Measurements from ENCODE around the gene SOCS6.
A peak's percentile ranks its signal among the peaks of the same experiment; 100 is the strongest.

The SOCS6 gene

DNA sequence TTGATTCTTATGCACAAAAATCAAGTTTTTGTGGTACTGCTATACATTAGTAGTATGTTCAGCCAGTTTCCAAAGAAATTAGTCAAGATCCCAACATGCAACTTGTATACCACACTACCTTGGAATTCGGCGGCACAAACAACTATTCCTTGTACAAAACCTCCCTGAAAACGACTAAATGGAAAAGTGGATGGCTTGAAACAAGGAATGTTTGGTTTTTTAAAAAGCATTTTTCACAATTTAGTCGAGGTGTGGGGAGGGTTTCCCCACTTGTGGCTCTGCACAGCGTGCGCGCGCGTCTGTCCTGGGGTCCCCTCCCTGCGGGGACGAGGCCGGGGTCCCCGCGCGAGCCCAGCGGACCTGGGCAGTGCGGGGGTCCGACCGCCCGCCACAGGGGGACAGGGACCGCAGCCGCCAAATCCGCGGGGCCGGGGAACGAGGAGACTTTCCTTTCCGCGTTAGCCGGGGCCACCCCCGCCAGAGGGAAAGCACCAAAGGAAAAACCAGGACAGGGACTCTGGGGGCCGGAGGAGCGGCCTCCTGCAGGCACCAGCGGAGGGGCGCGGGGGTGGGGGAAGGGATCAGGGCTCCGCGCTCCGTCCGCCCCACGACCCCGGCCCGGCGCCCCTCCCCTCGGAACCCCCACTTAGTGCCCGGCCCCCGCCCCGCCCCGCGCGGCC lies 534 bp upstream of the SOCS6 start:
- DNase-seq (ENCODE audit: low spot score), result peak; percentile 25

DNA sequence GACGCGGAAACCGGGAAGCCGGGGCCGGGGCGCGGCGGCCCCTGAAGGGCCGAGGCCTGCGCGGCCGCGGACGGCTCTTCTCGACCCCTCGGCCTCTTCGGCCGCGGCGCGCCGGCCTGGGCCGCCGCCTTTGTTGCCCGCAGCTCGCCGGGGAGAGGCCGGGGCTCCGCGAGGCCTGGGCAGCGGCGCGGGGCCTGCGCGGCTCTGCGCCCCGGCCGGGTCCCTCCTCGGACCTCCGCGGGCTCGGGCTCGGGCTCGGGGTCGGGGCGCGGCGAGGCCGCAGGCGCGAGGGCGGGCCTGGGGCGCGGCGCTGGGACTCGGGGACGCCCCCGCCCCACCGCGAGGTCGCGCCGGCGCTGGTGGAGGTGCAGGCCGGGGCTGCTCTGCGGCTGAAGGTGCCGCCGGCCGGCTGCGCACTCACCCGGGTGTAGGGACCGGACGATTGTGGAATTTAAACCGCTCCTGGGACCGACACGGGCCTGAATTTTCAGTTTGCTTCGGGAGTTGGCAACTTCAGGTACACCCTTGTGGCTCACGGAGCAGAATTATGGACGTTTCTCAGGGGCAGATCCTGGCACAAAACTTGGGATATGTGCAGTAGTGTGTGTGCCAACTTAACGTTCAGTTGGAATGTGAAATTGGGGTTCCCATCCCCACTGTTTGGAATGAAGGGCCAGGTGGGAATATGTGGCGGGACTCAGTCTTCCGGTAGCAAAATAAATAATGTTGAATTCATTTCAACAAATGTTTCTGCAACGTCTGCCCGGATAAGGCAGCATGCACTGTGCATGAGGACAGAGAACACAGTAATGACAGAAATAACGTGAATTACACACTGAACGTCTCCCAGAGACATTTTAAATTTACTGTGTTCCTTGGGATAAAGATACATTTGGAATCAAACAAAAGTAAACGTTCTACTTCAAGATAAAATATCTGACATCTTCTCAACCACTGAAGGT lies 787 bp downstream of the SOCS6 start:
- DNase-seq (ENCODE audit: low spot score), result peak; percentile 8

DNA sequence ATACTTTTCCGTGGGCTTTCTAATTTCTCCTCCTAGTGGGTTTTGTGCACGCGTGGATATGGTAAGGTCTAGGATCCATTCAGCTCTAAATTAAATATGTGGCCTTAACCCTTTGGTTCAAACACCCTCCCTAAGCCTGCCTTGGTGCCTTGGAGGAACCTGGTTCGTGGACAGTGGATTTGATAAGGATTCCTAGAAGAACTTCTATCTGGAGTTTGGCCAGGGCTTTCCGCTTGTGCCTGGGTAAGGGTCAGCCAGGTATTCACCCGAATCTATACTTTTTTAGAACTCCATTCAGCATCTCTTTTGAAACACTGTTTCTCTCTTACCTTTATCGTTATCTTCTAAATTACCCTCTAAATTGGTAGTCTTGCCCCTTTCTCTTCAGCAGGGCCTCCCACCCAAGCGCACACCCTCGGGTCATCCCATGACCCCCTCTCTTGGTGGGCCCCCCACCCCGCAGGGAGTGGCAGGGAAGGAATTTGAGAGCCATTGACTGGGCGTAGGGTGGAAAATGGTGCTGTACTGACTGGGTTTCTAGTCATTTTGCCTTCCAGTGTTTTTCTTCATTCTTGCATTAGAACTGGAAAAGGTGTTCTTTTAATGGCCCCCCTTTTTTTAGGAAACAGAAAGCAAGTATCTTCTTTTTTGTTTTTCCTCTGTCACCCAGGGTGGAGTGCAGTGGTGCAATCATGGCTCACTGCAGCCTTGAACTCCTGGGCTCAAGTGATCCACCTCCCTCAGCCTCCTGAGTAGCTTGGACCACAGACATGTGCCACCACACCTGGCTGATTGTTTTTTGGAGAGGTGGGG lies 1.8 kb downstream of the SOCS6 start:
- DNase-seq (ENCODE audit: low spot score), result no peak

DNA sequence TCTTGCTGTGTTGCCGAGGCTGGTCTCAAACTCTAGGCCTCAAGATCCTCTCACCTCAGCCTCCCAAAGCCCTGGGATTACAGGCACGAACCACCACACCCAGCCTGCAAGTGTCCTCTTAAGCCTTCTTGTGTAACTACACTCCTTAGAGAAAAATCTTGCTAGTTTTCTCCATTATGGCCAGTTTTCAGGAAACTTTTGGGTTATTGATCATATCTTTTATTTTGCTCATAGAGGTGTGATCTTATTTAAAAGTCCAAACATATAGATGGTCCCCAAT lies 2.4 kb downstream of the SOCS6 start:
- DNase-seq (ENCODE audit: low spot score), result no peak

DNA sequence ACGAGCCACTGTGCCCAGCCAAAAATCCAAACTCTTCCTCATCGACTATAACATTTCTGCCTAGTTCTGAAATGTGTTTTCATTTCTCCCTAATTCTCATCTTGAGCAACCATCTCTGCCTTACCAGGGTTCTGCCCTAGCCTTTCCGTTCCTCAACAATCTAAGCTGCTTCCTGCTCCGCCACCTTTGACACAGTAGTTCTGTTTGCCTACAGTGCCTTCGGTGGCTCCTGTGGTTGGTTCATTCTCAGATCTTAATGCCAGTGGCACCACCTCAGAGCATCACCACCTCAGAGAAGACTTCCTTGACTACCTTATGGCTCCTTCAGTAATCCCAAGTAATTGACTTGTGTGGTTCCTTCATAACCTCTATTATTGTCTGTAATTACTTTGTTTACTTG lies 3.8 kb downstream of the SOCS6 start:
- no peak for DNase-seq (ENCODE audit: low spot score)

GRCh38 chr18:70293166-70293565 lies 4.3 kb downstream of the SOCS6 start:
- DNase-seq (ENCODE audit: low spot score), result no peak

GRCh38 chr18:70294471-70295191 lies 5.8 kb downstream of the SOCS6 start:
- DNase-seq (ENCODE audit: low spot score), result peak; percentile 51

GRCh38 chr18:70295192-70296188 lies 6.6 kb downstream of the SOCS6 start:
- DNase-seq (ENCODE audit: low spot score), result peak; percentile 78

GRCh38 chr18:70296289-70296688 lies 7.4 kb downstream of the SOCS6 start:
- peak; percentile 70 for DNase-seq (ENCODE audit: low spot score)

GRCh38 chr18:70296781-70297180 lies 7.9 kb downstream of the SOCS6 start:
- no peak for DNase-seq (ENCODE audit: low spot score)

GRCh38 chr18:70299393-70299792 lies 10.5 kb downstream of the SOCS6 start:
- DNase-seq (ENCODE audit: low spot score), result no peak

- no peak for DNase-seq (ENCODE audit: low spot score)
These were observed 12.8 kb downstream of the SOCS6 start for GRCh38 chr18:70301667-70302066.

DNA sequence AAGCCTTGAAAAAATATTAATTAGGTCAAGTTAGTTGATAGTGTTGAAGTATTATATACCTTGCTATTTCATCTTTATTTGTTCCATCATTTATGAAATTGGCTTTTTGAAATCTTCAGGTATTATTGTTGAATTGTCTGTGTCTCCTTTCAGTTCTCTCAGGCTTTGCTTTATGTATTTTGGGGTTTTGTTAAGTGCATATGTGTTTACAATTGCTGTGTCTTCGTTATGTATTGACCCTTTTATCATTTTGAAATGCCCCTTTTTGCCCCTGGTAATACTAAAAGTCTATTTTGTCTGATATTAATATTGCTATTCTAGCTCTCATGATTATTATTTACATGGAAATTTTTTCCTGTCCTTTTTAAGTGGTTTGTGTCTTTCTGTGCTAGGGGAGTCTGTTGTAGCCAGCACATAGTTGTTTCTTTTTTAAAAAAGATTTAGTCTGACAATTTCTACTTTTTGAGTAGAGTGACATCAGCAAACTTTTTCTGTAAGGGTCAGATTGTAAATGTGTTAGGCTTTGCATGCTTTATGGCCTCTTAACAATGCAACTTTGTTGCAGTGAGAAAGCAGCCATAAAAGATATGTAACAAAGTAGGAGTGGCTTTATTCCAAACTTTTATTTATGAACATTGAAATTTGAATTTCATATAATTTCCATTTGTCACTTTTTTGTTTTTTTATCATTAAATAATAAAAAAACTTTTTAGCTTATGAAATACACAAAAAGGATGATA lies 19.9 kb downstream of the SOCS6 start:
- no peak for DNase-seq (ENCODE audit: low spot score)

- DNase-seq (ENCODE audit: low spot score), result no peak
These were observed 21.9 kb downstream of the SOCS6 start for GRCh38 chr18:70310560-70311320.

GRCh38 chr18:70311726-70312125 lies 22.9 kb downstream of the SOCS6 start:
- DNase-seq (ENCODE audit: low spot score), result no peak

GRCh38 chr18:70313640-70314039 lies 24.8 kb downstream of the SOCS6 start:
- no peak for DNase-seq (ENCODE audit: low spot score)

- DNase-seq (ENCODE audit: low spot score), result no peak
These were observed 25.4 kb downstream of the SOCS6 start for GRCh38 chr18:70314151-70314782.

DNA sequence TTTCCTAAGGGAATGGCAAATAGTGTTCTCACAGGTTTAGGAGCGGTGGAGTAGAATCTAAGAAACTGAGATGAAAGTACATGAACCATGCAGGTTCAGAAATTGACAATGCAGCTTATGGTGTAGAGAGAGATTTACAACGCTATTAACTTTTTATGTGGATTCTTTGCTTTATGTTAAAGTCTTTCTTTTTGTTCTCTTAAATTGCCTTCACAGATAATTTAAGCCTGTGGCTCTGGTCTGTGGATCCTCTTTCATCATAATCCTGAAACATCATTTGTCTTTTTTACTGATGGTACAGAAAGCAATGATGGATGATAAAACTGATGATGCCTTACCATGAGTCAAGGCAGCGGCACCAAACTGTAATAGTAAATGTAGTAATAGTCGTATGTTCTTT lies 30.3 kb downstream of the SOCS6 start:
- DNase-seq (ENCODE audit: low spot score), result no peak

All from SK-N-DZ (cell line).